ENCODE measurements around the gene IL2RA. TPM values are rescaled to one million over a fixed set of nuclear protein-coding genes. Genes with fewer than 3 reads are reported as not detected.
"Not testable (repeated sequence)": the region's sequence is repeated elsewhere in the genome, so short reads cannot be mapped to it uniquely, and the experiment has no call there.

The IL2RA gene
- total RNA-seq, result 1,237 and 1,254 TPM in 2 replicates

DNA sequence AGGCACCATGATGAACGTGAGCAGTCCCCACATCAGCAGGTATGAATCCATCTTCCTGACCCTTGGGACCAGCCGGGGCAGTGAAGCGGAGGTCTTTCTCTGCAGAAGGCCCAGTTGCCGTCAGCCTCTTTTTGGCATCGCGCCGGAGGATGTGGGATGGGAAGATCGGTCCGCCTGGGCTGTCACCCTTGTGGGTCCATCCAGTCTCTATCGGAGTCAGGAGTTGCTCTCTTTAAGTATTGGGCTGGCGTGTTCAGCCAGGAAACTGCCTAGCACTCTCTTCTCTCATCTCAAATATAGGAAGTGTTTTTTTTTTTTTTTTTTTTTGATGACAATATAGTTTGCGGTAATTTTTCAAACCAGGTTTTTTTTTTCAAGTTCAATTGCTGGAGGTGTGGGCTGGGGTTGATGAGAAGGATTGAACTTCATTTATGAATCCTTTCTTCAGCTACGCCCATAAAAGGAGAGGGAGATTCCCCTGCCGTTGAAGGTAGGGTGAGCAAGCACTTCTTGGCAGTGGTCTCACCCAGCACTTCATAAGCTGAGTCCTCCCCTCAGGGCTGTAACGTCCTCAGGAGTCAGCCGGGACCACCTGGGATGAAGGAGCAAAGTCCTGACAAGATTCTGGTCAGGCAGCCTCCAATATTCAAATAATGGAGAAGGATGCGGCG is at the start of gene IL2RA:
TSS of gene IL2RA (minus strand) at position 267 of the 671 bp plus-strand sequence. CDS start at position 51, 216 bp downstream.
- peaks cover 57% of the 10 kb centered on the region for H3K4me1 Mint-ChIP-seq (ENCODE audit: low read depth)
- peaks cover 3% of the 10 kb centered on the region for H3K9me3 Mint-ChIP-seq
- peak; percentile 66 for DNase-seq (ENCODE audit: low spot score)
- no peaks in the 10 kb centered on the region for H3K27me3 Mint-ChIP-seq (ENCODE audit: insufficient read depth)
- intact Hi-C loops (cut with micrococcal nuclease), result loop anchor here (1.0 to 2.0 kb wide), 5 partner anchors 8 to 75 kb away; no protein-coding TSS in a partner anchor
- H3K4me3 Mint-ChIP-seq, result peak within 1 kb of the TSS; percentile 100
- H3K36me3 Mint-ChIP-seq (ENCODE audit: low read depth), result peaks cover 41% of the 10 kb centered on the region
- peak within 1 kb of the TSS; percentile 99 for H3K27ac Mint-ChIP-seq

DNA sequence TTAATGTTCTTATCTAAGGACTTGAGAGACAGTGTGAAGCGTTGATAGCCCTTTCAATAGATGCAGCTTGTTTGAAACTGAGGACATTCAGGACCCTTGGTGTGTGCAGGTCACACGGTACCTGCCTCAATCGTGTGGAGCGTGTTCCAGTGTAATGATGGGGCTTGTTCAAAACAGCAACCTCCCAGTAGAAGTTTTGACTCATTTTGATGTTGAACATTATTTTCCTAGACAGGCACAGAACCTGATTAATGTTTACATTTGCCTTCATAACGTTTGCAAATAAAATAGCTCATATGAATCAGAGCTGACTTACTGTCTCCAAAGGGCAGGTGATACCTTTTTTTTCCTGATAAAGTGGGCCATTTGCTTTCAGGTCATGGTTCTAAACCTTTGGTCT is 48.0 kb upstream of the IL2RA start:
- no peak for DNase-seq (ENCODE audit: low spot score)
- H3K27ac Mint-ChIP-seq, result no peak overlapping the region
- H3K4me3 Mint-ChIP-seq, result no peak overlapping the region
- intact Hi-C loops (cut with micrococcal nuclease), result no loop called here
- H3K36me3 Mint-ChIP-seq (ENCODE audit: low read depth), result peaks cover 68% of the 10 kb centered on the region
- H3K9me3 Mint-ChIP-seq, result no peaks in the 10 kb centered on the region
- peaks cover 54% of the 10 kb centered on the region for H3K4me1 Mint-ChIP-seq (ENCODE audit: low read depth)
- H3K27me3 Mint-ChIP-seq (ENCODE audit: insufficient read depth), result no peaks in the 10 kb centered on the region

GRCh38 chr10:6109444-6109775 is 47.2 kb upstream of the IL2RA start:
- Mint-ChIP-seq H3K4me3 (no peak overlapping the region), H3K27ac (peak overlapping the region; percentile 19), H3K36me3 (ENCODE audit: low read depth) (peaks cover 68% of the 10 kb centered on the region), H3K9me3 (no peaks in the 10 kb centered on the region), H3K4me1 (ENCODE audit: low read depth) (peaks cover 56% of the 10 kb centered on the region), H3K27me3 (ENCODE audit: insufficient read depth) (no peaks in the 10 kb centered on the region)
- intact Hi-C loops (cut with micrococcal nuclease), result loop anchor here (1.0 to 5.0 kb wide), 6 partner anchors 21 to 558 kb away; no protein-coding TSS in a partner anchor
- DNase-seq (ENCODE audit: low spot score), result no peak

DNA sequence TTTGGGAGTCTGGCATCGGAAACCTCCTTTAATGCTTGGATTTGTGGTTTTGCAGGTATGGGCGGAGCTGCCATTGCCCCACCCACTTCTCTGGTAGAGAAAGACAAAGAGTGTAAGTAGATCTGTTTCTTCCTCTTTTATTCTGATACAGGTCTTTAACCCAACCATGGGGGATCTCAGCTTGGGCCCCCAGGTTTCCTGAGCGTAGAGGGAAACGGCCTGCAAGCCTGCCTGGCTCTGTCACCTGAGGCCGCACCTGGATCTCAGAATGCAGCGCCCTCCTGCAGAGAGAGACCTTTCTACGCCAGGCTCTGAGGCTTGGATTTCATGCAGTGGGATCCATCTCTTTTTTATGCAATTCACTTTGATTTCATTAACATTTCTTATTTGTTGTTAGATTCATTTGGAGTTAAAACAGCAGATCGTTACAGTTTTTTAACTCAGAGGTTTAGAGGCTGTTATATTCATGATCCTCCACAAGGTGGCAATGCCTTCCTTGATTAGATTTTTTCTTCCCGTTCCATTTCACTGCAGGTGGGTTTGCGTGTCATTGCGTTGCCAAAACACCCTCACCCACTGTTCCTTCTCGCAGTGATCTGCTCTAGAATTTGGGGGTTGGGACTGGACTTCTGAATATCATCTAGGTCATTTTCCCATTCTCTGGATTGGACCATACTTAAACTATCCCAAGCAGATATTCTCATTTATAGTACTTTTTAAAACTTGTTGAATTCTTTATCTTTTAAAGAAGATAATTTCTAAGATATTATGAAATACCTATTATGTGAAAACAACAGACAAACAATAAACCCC is 46.7 kb upstream of the IL2RA start:
- H3K4me1 Mint-ChIP-seq (ENCODE audit: low read depth), result peaks cover 56% of the 10 kb centered on the region
- no peaks in the 10 kb centered on the region for H3K27me3 Mint-ChIP-seq (ENCODE audit: insufficient read depth)
- H3K4me3 Mint-ChIP-seq, result no peak overlapping the region
- H3K27ac Mint-ChIP-seq, result peak overlapping the region; percentile 59
- DNase-seq (ENCODE audit: low spot score), result peak; percentile 22
- peaks cover 66% of the 10 kb centered on the region for H3K36me3 Mint-ChIP-seq (ENCODE audit: low read depth)
- no peaks in the 10 kb centered on the region for H3K9me3 Mint-ChIP-seq
- intact Hi-C loops (cut with micrococcal nuclease), result loop anchor here (1.0 to 5.0 kb wide), 6 partner anchors 21 to 558 kb away; no protein-coding TSS in a partner anchor

DNA sequence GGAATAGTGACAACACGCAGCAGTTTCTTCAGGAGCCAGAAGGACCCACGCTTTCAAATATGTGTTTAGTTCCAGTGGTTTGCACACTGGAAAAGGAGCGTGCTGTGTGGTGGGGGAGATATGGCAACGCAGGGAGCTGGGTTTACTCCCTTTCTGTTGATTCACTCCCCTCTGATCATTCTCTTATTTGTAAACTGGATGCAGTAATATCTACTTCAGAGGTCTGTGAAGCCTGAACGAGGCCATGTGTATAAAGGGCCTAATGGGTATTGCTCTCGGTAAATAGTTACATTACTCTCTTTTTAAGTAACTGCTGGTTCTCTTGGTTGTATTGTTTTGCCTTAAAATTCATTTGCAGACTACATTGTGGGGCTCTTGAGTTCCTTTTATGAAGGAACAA is 45.9 kb upstream of the IL2RA start:
- intact Hi-C loops (cut with micrococcal nuclease), result loop anchor here (5.0 kb wide), 1 partner anchor 559 kb away; no protein-coding TSS in a partner anchor
- Mint-ChIP-seq H3K4me3 (no peak overlapping the region), H3K36me3 (ENCODE audit: low read depth) (peaks cover 62% of the 10 kb centered on the region), H3K4me1 (ENCODE audit: low read depth) (peaks cover 57% of the 10 kb centered on the region), H3K9me3 (no peaks in the 10 kb centered on the region), H3K27me3 (ENCODE audit: insufficient read depth) (no peaks in the 10 kb centered on the region), H3K27ac (peak overlapping the region; percentile 26)
- no peak for DNase-seq (ENCODE audit: low spot score)

GRCh38 chr10:6107616-6108015 is 45.4 kb upstream of the IL2RA start:
- not testable (repeated sequence) for H3K27ac Mint-ChIP-seq; H3K27me3 Mint-ChIP-seq (ENCODE audit: insufficient read depth); H3K4me3 Mint-ChIP-seq; H3K9me3 Mint-ChIP-seq; DNase-seq (ENCODE audit: low spot score)
- H3K36me3 Mint-ChIP-seq (ENCODE audit: low read depth), result peaks cover 60% of the 10 kb centered on the region
- H3K4me1 Mint-ChIP-seq (ENCODE audit: low read depth), result peaks cover 57% of the 10 kb centered on the region
- intact Hi-C loops (cut with micrococcal nuclease), result loop anchor here (5.0 kb wide), 1 partner anchor 560 kb away; no protein-coding TSS in a partner anchor

- intact Hi-C loops (cut with micrococcal nuclease), result no loop called here
Observed at GRCh38 chr10:6103591-6103990, 41.4 kb upstream of the IL2RA start.

GRCh38 chr10:6102128-6102527 is 40.0 kb upstream of the IL2RA start:
- intact Hi-C loops (cut with micrococcal nuclease), result no loop called here
- H3K27me3 Mint-ChIP-seq (ENCODE audit: insufficient read depth), result no peaks in the 10 kb centered on the region
- peaks cover 51% of the 10 kb centered on the region for H3K36me3 Mint-ChIP-seq (ENCODE audit: low read depth)

More at GRCh38 chr10:6103591-6103990, 41.4 kb upstream of the IL2RA start:
- H3K4me3 Mint-ChIP-seq, result no peak overlapping the region
- no peak overlapping the region for H3K27ac Mint-ChIP-seq
- H3K9me3 Mint-ChIP-seq, result no peaks in the 10 kb centered on the region
- H3K4me1 Mint-ChIP-seq (ENCODE audit: low read depth), result peaks cover 32% of the 10 kb centered on the region
- H3K27me3 Mint-ChIP-seq (ENCODE audit: insufficient read depth), result no peaks in the 10 kb centered on the region
- peaks cover 47% of the 10 kb centered on the region for H3K36me3 Mint-ChIP-seq (ENCODE audit: low read depth)
- no peak for DNase-seq (ENCODE audit: low spot score)

DNA sequence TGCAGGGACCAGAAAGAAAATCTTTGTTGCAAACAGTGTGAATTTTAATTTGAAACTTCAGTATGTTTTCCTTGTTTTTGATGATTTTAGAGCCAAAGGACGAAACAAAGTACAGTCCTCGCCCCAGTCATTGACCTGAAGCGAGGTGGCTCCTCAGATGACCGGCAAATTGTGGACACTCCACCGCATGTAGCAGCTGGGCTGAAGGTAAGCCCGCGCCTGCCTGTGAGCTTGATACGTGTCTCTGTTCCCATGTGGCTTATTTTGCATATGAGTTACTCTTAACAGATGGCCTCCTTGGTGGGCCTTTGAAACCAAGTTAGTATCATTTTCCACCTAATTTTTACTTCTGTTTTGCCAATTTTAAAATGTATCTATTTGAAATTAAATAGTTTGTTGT is 39.0 kb upstream of the IL2RA start:
- H3K4me3 Mint-ChIP-seq, result no peak overlapping the region
- peaks cover 50% of the 10 kb centered on the region for H3K36me3 Mint-ChIP-seq (ENCODE audit: low read depth)
- no peaks in the 10 kb centered on the region for H3K9me3 Mint-ChIP-seq
- H3K27ac Mint-ChIP-seq, result no peak overlapping the region
- H3K4me1 Mint-ChIP-seq (ENCODE audit: low read depth), result peaks cover 28% of the 10 kb centered on the region
- no peak for DNase-seq (ENCODE audit: low spot score)
- no peaks in the 10 kb centered on the region for H3K27me3 Mint-ChIP-seq (ENCODE audit: insufficient read depth)
- intact Hi-C loops (cut with micrococcal nuclease), result no loop called here

More at GRCh38 chr10:6102128-6102527, 40.0 kb upstream of the IL2RA start:
- H3K27ac Mint-ChIP-seq, result no peak overlapping the region
- H3K4me1 Mint-ChIP-seq (ENCODE audit: low read depth), result peaks cover 28% of the 10 kb centered on the region
- no peak for DNase-seq (ENCODE audit: low spot score)
- H3K4me3 Mint-ChIP-seq, result no peak overlapping the region
- H3K9me3 Mint-ChIP-seq, result no peaks in the 10 kb centered on the region

GRCh38 chr10:6100370-6100769 is 38.2 kb upstream of the IL2RA start:
- Mint-ChIP-seq H3K9me3 (no peaks in the 10 kb centered on the region), H3K27me3 (ENCODE audit: insufficient read depth) (no peaks in the 10 kb centered on the region), H3K4me1 (ENCODE audit: low read depth) (peaks cover 32% of the 10 kb centered on the region), H3K36me3 (ENCODE audit: low read depth) (peaks cover 47% of the 10 kb centered on the region), H3K27ac (no peak overlapping the region), H3K4me3 (no peak overlapping the region)
- no peak for DNase-seq (ENCODE audit: low spot score)
- intact Hi-C loops (cut with micrococcal nuclease), result no loop called here

GRCh38 chr10:6098156-6098555 is 36.0 kb upstream of the IL2RA start:
- Mint-ChIP-seq H3K36me3 (ENCODE audit: low read depth) (peaks cover 39% of the 10 kb centered on the region), H3K27me3 (ENCODE audit: insufficient read depth) (no peaks in the 10 kb centered on the region), H3K27ac (no peak overlapping the region), H3K9me3 (no peaks in the 10 kb centered on the region), H3K4me3 (no peak overlapping the region), H3K4me1 (ENCODE audit: low read depth) (peaks cover 30% of the 10 kb centered on the region)
- DNase-seq (ENCODE audit: low spot score), result no peak
- intact Hi-C loops (cut with micrococcal nuclease), result no loop called here

GRCh38 chr10:6097063-6097462 is 34.9 kb upstream of the IL2RA start:
- intact Hi-C loops (cut with micrococcal nuclease), result no loop called here
- peak overlapping the region; percentile 44 for H3K27ac Mint-ChIP-seq
- H3K9me3 Mint-ChIP-seq, result no peaks in the 10 kb centered on the region
- peaks cover 37% of the 10 kb centered on the region for H3K4me1 Mint-ChIP-seq (ENCODE audit: low read depth)
- H3K4me3 Mint-ChIP-seq, result no peak overlapping the region
- DNase-seq (ENCODE audit: low spot score), result no peak
- H3K36me3 Mint-ChIP-seq (ENCODE audit: low read depth), result peaks cover 40% of the 10 kb centered on the region
- H3K27me3 Mint-ChIP-seq (ENCODE audit: insufficient read depth), result no peaks in the 10 kb centered on the region
